ENCODE results near the gene TMC2.

- TF ChIP-seq POLR2AphosphoS5 (IDR thresholded peaks at IDR 0.05; ENCODE audit: low read depth, low read length) (no peak), POLR2A (IDR thresholded peaks at IDR 0.05; ENCODE audit: low read depth, low read length) (no peak), TAF1 (IDR thresholded peaks at IDR 0.05; ENCODE audit: borderline replicate concordance, low read depth, low read length) (no peak)
Measured at GRCh38 chr20:2576317-2576727, 39.9 kb downstream of the TMC2 start.
